SK-N-MC (cell line): ENCODE data around the gene RBMX.

Experiments used
- EZH2 ChIP-seq: fragments of 200-600 bp; sonication (generic); IDR thresholded peaks from one replicate; pipeline ENCODE4 v1.6.1; 2017; ENCODE audit warnings: antibody characterized with exemption
- FOXP2 ChIP-seq: optimal IDR thresholded peaks from 2 replicates; pipeline ENCODE3; 2011; ENCODE audit warnings: mild to moderate bottlenecking, moderate library complexity; ENCODE audit not compliant: insufficient read depth; ENCODE audit errors: extremely low read length, control extremely low read depth
- POLR2AphosphoS5 ChIP-seq: IDR thresholded peaks from 2 replicates; pipeline ENCODE4 v1.6.1; 2012; ENCODE audit warnings: mild to moderate bottlenecking, low read depth, low read length, borderline replicate concordance

- TF ChIP-seq EZH2 = no peak
- no peak for TF ChIP-seq POLR2AphosphoS5
- no peak for TF ChIP-seq FOXP2
Observed at GRCh38 chrX:136856551-136856950, 24.0 kb downstream of the RBMX start.
